ENCODE measurements around the gene TAF13. TPM values are rescaled to one million over a fixed set of nuclear protein-coding genes. Genes with fewer than 3 reads are reported as not detected.
"Not testable (repeated sequence)": the region's sequence is repeated elsewhere in the genome, so short reads cannot be mapped to it uniquely, and the experiment has no call there.

The TAF13 gene
- total RNA-seq, 2 experiments from 2014 or later: 25.9 to 26.5 TPM

DNA sequence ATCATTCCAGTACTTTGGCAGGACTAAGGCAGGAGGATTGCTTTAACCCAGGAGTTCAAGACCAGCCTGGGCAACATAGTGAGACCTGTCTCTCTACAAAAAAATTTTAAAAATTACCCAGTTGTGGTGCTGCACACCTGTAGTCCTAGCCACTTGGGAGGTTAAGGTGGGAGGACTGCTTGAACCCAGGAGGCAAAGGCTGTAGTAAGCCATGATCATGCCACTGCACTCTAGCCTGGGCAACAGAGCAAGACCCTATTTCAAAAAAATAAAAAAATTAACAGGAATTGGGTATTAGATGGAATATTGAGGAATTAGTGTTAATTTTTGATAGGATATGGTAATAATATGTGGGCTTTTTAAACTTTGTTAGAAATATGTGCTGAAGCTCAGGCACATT is 16.8 kb downstream of the TAF13 start:
- Mint-ChIP-seq H3K27ac (no peak overlapping the region), H3K9me3 (no peaks in the 10 kb centered on the region), H3K4me1 (ENCODE audit: low read depth) (no peaks in the 10 kb centered on the region), H3K36me3 (ENCODE audit: low read depth) (peaks cover 10% of the 10 kb centered on the region), H3K27me3 (no peaks in the 10 kb centered on the region), H3K4me3 (no peak overlapping the region)
- no peak for DNase-seq
- Histone ChIP-seq H3K9me3 (ENCODE audit: control insufficient read depth in 1 of 2, insufficient read depth in 1 of 2, low read length in 2 of 2) (no peaks in the 10 kb centered on the region), H3K4me3 (ENCODE audit: low read length) (no peak overlapping the region), H3K27ac (ENCODE audit: low read depth in 1 of 2, low read length in 2 of 2) (no peak overlapping the region), H3K4me1 (ENCODE audit: insufficient read depth, low read length) (no peaks in the 10 kb centered on the region), H3K27me3 (ENCODE audit: control insufficient read depth in 1 of 2, insufficient read depth in 2 of 2, low read length in 2 of 2) (no peaks in the 10 kb centered on the region), H3K36me3 (ENCODE audit: insufficient read depth, low read length) (peaks cover 6% of the 10 kb centered on the region)
- TF ChIP-seq, protein P1, sequence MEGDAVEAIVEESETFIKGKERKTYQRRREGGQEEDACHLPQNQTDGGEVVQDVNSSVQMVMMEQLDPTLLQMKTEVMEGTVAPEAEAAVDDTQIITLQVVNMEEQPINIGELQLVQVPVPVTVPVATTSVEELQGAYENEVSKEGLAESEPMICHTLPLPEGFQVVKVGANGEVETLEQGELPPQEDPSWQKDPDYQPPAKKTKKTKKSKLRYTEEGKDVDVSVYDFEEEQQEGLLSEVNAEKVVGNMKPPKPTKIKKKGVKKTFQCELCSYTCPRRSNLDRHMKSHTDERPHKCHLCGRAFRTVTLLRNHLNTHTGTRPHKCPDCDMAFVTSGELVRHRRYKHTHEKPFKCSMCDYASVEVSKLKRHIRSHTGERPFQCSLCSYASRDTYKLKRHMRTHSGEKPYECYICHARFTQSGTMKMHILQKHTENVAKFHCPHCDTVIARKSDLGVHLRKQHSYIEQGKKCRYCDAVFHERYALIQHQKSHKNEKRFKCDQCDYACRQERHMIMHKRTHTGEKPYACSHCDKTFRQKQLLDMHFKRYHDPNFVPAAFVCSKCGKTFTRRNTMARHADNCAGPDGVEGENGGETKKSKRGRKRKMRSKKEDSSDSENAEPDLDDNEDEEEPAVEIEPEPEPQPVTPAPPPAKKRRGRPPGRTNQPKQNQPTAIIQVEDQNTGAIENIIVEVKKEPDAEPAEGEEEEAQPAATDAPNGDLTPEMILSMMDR (IDR thresholded peaks at IDR 0.05): no peak
- ATAC-seq (ENCODE audit: poor library complexity): no peak
- ChIA-PET CTCF (no interaction called here), POLR2A (no interaction called here)
- intact Hi-C loops (cut with DNase I, micrococcal nuclease): no loop called here

DNA sequence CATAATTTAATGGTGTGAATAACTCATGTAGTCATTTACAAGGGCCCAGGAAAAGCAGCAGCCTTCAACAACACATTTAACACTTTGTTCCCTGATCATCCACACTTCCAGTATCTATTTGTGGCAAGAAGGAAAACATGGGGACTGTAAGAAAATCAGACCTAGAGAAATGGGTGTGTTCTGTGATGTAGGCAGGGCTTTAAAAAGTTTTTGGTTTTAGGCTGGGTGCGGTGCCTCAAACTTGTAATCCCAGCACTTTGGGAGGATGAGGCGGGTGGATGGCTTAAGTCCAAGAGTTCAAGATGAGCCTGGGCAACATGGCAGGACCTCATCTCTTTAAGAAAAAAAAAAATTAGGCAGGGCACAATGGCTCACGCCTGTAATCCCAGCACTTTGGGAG is 19.7 kb downstream of the TAF13 start:
- no peaks in the 10 kb centered on the region for H3K27me3 ChIP-seq (ENCODE audit: control insufficient read depth in 1 of 2, insufficient read depth in 2 of 2, low read length in 2 of 2)
- no peak overlapping the region for H3K4me3 ChIP-seq (ENCODE audit: low read length)
- no peaks in the 10 kb centered on the region for H3K36me3 ChIP-seq (ENCODE audit: insufficient read depth, low read length)
- Mint-ChIP-seq H3K4me1 (ENCODE audit: low read depth) (no peaks in the 10 kb centered on the region), H3K27me3 (no peaks in the 10 kb centered on the region), H3K36me3 (ENCODE audit: low read depth) (no peaks in the 10 kb centered on the region), H3K27ac (no peak overlapping the region), H3K4me3 (no peak overlapping the region), H3K9me3 (no peaks in the 10 kb centered on the region)
- TF ChIP-seq, protein P1 (IDR thresholded peaks at IDR 0.05): no peak
- intact Hi-C loops (cut with DNase I, micrococcal nuclease): no loop called here
- no peak for ATAC-seq (ENCODE audit: poor library complexity)
- peaks cover 0 to 4% of the 10 kb centered on the region in 2 experiments for H3K9me3 ChIP-seq (ENCODE audit: control insufficient read depth in 1 of 2, insufficient read depth in 1 of 2, low read length in 2 of 2)
- H3K27ac ChIP-seq (ENCODE audit: low read depth in 1 of 2, low read length in 2 of 2): no peak overlapping the region
- DNase-seq: no peak
- no peaks in the 10 kb centered on the region for H3K4me1 ChIP-seq (ENCODE audit: insufficient read depth, low read length)
- CTCF ChIA-PET: no interaction called here
- POLR2A ChIA-PET: no interaction called here

DNA sequence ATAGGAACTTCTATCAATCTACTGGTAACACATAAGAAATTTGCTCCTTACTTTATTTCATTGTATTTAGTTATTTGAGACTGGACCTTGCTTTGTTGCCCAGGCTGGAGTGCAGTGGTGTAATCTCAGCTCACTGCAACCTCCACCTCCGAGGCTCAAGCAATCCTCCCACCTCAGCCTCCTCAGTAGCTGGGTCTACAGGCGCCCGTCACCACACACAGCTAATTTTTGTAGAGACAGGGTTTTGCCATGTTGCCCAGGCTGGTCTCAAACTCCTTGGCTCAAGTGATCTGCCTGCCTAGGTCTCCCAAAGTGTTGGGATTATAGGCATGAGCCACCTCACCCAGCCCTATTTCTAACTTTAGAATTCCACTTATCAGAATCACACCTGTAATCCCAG is 23.7 kb downstream of the TAF13 start:
- CTCF ChIA-PET; H3K27ac Mint-ChIP-seq; H3K9me3 Mint-ChIP-seq; H3K27ac ChIP-seq (ENCODE audit: low read depth in 1 of 2, low read length in 2 of 2); H3K4me1 ChIP-seq (ENCODE audit: insufficient read depth, low read length); H3K4me1 Mint-ChIP-seq (ENCODE audit: low read depth); H3K27me3 ChIP-seq (ENCODE audit: control insufficient read depth in 1 of 2, insufficient read depth in 2 of 2, low read length in 2 of 2); POLR2A ChIA-PET; H3K36me3 ChIP-seq (ENCODE audit: insufficient read depth, low read length); H3K9me3 ChIP-seq (ENCODE audit: control insufficient read depth in 1 of 2, insufficient read depth in 1 of 2, low read length in 2 of 2); H3K27me3 Mint-ChIP-seq; H3K36me3 Mint-ChIP-seq (ENCODE audit: low read depth); intact Hi-C loops (cut with DNase I, micrococcal nuclease); DNase-seq; H3K4me3 Mint-ChIP-seq; H3K4me3 ChIP-seq (ENCODE audit: low read length); ATAC-seq (ENCODE audit: poor library complexity): not testable (repeated sequence)

DNA sequence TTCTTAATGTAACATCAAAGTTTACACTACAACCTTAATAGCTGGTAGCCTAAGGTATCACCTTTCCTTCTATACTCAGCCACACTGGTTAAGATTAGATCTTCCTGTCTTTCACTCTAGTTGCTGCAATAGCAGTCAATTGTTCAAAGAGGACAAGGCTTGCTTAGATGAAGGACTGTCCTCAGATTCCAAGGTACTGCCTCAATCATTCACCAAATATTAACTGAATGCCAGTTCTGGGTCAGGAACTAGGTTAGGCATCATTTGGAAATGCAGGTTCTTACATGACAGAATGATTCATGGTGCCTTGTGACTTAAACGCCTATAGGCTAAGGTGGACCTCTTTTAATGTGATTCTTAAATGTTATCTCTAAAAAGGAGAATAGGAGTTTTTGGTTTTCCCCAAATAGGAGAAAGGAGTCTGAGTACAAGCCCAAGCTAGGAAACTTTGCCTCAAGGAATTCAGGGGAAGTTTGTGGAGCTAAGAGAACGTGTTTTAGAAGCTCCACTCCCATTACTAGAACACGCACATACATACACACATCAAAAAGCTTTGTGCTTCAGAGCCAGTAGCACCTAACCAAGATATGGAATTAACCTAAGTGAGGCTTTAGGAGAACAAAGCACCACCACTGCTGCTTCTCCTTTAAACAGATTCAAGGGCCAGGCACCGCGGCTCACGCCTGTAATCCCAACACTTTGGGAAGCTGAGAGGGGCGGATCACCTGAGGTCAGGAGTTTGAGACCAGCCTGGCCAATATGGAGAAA is 25.4 kb downstream of the TAF13 start:
- H3K27ac ChIP-seq (ENCODE audit: low read depth in 1 of 2, low read length in 2 of 2): no peak overlapping the region
- CTCF ChIA-PET: no interaction called here

More for the DNA sequence above, 25.4 kb downstream of the TAF13 start:
- DNase-seq: no peak
- Mint-ChIP-seq H3K4me1 (ENCODE audit: low read depth) (no peaks in the 10 kb centered on the region), H3K36me3 (ENCODE audit: low read depth) (no peaks in the 10 kb centered on the region), H3K27me3 (peaks cover 4% of the 10 kb centered on the region), H3K4me3 (no peak overlapping the region), H3K27ac (no peak overlapping the region), H3K9me3 (no peaks in the 10 kb centered on the region)
- TF ChIP-seq, protein P1 (IDR thresholded peaks at IDR 0.05): no peak
- no peaks in the 10 kb centered on the region for H3K4me1 ChIP-seq (ENCODE audit: insufficient read depth, low read length)
- ATAC-seq (ENCODE audit: poor library complexity): no peak
- H3K9me3 ChIP-seq (ENCODE audit: control insufficient read depth in 1 of 2, insufficient read depth in 1 of 2, low read length in 2 of 2): peaks cover 0 to 4% of the 10 kb centered on the region in 2 experiments
- no peaks in the 10 kb centered on the region for H3K36me3 ChIP-seq (ENCODE audit: insufficient read depth, low read length)
- H3K27me3 ChIP-seq (ENCODE audit: control insufficient read depth in 1 of 2, insufficient read depth in 2 of 2, low read length in 2 of 2): no peaks in the 10 kb centered on the region
- no peak overlapping the region for H3K4me3 ChIP-seq (ENCODE audit: low read length)
- intact Hi-C loops (cut with DNase I, micrococcal nuclease): no loop called here
- POLR2A ChIA-PET: interaction anchor here (1.3 kb wide), 1 partner anchor 9 kb away, joined by 4 read pairs; the partner anchor contains the start of gene WDR47
